Stimulated activated CD8-positive, alpha-beta memory T cell treated with anti-CD3 and anti-CD28 coated beads, Interleukin-7, amount 100 ng/mL, for 48 hours (primary cell): ENCODE results near the gene ANO10.

ENCODE experiments used
- DNase-seq, 2 donors: peaks; one replicate each; pipeline ENCODE4 v3.0.0-alpha.2; 2020; ENCODE audit warnings: low read depth in 1 of 2; ENCODE audit errors: extremely low read depth in 1 of 2

The ANO10 gene

GRCh38 chr3:43326891-43327581 lies 294.8 kb downstream of the ANO10 start:
- no peak for DNase-seq

- DNase-seq: no peak
Observed at GRCh38 chr3:43323541-43323940, 298.3 kb downstream of the ANO10 start.

- DNase-seq: no peak
Observed at GRCh38 chr3:43320288-43320687, 301.5 kb downstream of the ANO10 start.

GRCh38 chr3:43319794-43320193 lies 302.0 kb downstream of the ANO10 start:
- DNase-seq: no peak

GRCh38 chr3:43319376-43319775 lies 302.4 kb downstream of the ANO10 start:
- no peak for DNase-seq

- DNase-seq: no peak
Observed at GRCh38 chr3:43317461-43318316, 304.1 kb downstream of the ANO10 start.

GRCh38 chr3:43316783-43317460 lies 304.9 kb downstream of the ANO10 start:
- no peak for DNase-seq
